NB4 (cell line): Measurements from ENCODE around the gene DUSP16.

Experiments used
- CTCF ChIP-seq: IDR thresholded peaks from one replicate; pipeline ENCODE4 v1.5.1; 2012; ENCODE audit warnings: low read depth, low read length
- POLR2A ChIP-seq: IDR thresholded peaks from 2 replicates; pipeline ENCODE4 v1.6.1; 2011; ENCODE audit warnings: mild to moderate bottlenecking; ENCODE audit not compliant: insufficient read length; ENCODE audit errors: extremely low read depth

GRCh38 chr12:12529783-12530421 lies 32.8 kb downstream of the DUSP16 start:
- TF ChIP-seq CTCF (no peak), POLR2A (no peak)
